Testis (tissue), 2 donors: ENCODE results near the gene SSX2IP.

Source experiments
- CTCF ChIP-seq, 3 experiments: fragments of 450-650 bp in 2 of 3; fragments of 200-600 bp in 1 of 3; sonication (generic) in 1 of 3; IDR thresholded peaks; one replicate each; pipeline ENCODE4 v1.5.1; 2016 to 2019; ENCODE audit warnings: antibody characterized with exemption in 3 of 3, mild to moderate bottlenecking in 2 of 3, moderate library complexity in 1 of 3
- POLR2A ChIP-seq: fragments of 450-650 bp; IDR thresholded peaks from one replicate; pipeline ENCODE4 v1.6.1; 2017; ENCODE audit warnings: antibody characterized with exemption, mild to moderate bottlenecking, moderate library complexity

- TF ChIP-seq CTCF (IDR thresholded peaks at IDR 0.05) (no peak), POLR2A (no peak)
Measured at GRCh38 chr1:84613026-84613425, 77.2 kb downstream of the SSX2IP start.
